Neural crest cell (in vitro differentiated cells): ENCODE data around the gene ANKRD13B. TPM values are rescaled to one million over a fixed set of nuclear protein-coding genes. Genes with fewer than 3 reads are reported as not detected.
"Not testable (repeated sequence)": the region's sequence is repeated elsewhere in the genome, so short reads cannot be mapped to it uniquely, and the experiment has no call there.

Experiments used
- DNase-seq: peaks from one replicate; pipeline ENCODE4 v3.0.0; 2021; ENCODE audit warnings: low read depth, mixed read lengths, low spot score
- H3K27ac Mint-ChIP-seq: one replicate; pipeline ENCODE4 v1.8.0; 2021; ENCODE audit warnings: mild to moderate bottlenecking, mixed read lengths; ENCODE audit not compliant: unreplicated experiment
- H3K27me3 Mint-ChIP-seq: 2 replicates; pipeline ENCODE4 v1.8.0; 2021; ENCODE audit warnings: low read depth, mild to moderate bottlenecking, mixed read lengths
- H3K36me3 Mint-ChIP-seq: 2 replicates; pipeline ENCODE4 v1.8.0; 2021; ENCODE audit warnings: low read depth, mild to moderate bottlenecking, mixed read lengths
- H3K4me1 Mint-ChIP-seq: 2 replicates; pipeline ENCODE4 v1.8.0; 2021; ENCODE audit warnings: mixed read lengths
- H3K4me3 Mint-ChIP-seq: one replicate; pipeline ENCODE4 v1.8.0; 2021; ENCODE audit warnings: mild to moderate bottlenecking, mixed read lengths
- H3K9me3 Mint-ChIP-seq: 2 replicates; pipeline ENCODE4 v1.8.0; 2021; ENCODE audit warnings: mixed read lengths
- CTCF ChIP-seq: fragments of 200-600 bp; sonication (generic); conservative IDR thresholded peaks from 2 replicates; pipeline ENCODE4 v1.5.0; 2021; ENCODE audit warnings: antibody characterized with exemption, mild to moderate bottlenecking
- total RNA-seq: library from RNA; stranded (reverse); gene quantifications from 2 replicates; pipeline ENCODE4 v1.2.1, GENCODE V29; 2021

The ANKRD13B gene
- total RNA-seq, 1 donor from 2014 or later, result 70.0 TPM

- Mint-ChIP-seq H3K9me3 (no peaks in the 10 kb centered on the region), H3K36me3 (peaks cover 10% of the 10 kb centered on the region), H3K4me1 (no peaks in the 10 kb centered on the region), H3K27ac (no peak overlapping the region), H3K4me3 (no peak overlapping the region), H3K27me3 (no peaks in the 10 kb centered on the region)
- no peak for TF ChIP-seq CTCF
- DNase-seq, result no peak
Observed at GRCh38 chr17:29649359-29649758, 56.4 kb downstream of the ANKRD13B start.

GRCh38 chr17:29650396-29650795 is 57.5 kb downstream of the ANKRD13B start:
- no peaks in the 10 kb centered on the region for H3K27me3 Mint-ChIP-seq
- no peak for DNase-seq
- no peak overlapping the region for H3K4me3 Mint-ChIP-seq
- peaks cover 8% of the 10 kb centered on the region for H3K36me3 Mint-ChIP-seq
- H3K4me1 Mint-ChIP-seq, result no peaks in the 10 kb centered on the region
- TF ChIP-seq CTCF, result no peak
- no peak overlapping the region for H3K27ac Mint-ChIP-seq
- no peaks in the 10 kb centered on the region for H3K9me3 Mint-ChIP-seq

GRCh38 chr17:29651913-29652312 is 59.0 kb downstream of the ANKRD13B start:
- not testable (repeated sequence) for H3K27me3 Mint-ChIP-seq, H3K4me3 Mint-ChIP-seq, H3K4me1 Mint-ChIP-seq, DNase-seq, H3K9me3 Mint-ChIP-seq, H3K27ac Mint-ChIP-seq
- peaks cover 11% of the 10 kb centered on the region for H3K36me3 Mint-ChIP-seq

- no peak overlapping the region for H3K27ac Mint-ChIP-seq
- H3K4me1 Mint-ChIP-seq, result no peaks in the 10 kb centered on the region
- no peak overlapping the region for H3K4me3 Mint-ChIP-seq
- TF ChIP-seq CTCF, result no peak
- H3K27me3 Mint-ChIP-seq, result no peaks in the 10 kb centered on the region
- peaks cover 8% of the 10 kb centered on the region for H3K36me3 Mint-ChIP-seq
- H3K9me3 Mint-ChIP-seq, result no peaks in the 10 kb centered on the region
- DNase-seq, result no peak
Observed at GRCh38 chr17:29652976-29653375, 60.0 kb downstream of the ANKRD13B start.

GRCh38 chr17:29653995-29654714 is 61.2 kb downstream of the ANKRD13B start:
- DNase-seq, result no peak
- Mint-ChIP-seq H3K36me3 (peaks cover 3% of the 10 kb centered on the region), H3K27ac (no peak overlapping the region), H3K4me1 (no peaks in the 10 kb centered on the region), H3K4me3 (no peak overlapping the region), H3K9me3 (no peaks in the 10 kb centered on the region), H3K27me3 (no peaks in the 10 kb centered on the region)
- TF ChIP-seq CTCF, result no peak

- no peak for TF ChIP-seq CTCF
- Mint-ChIP-seq H3K27me3 (no peaks in the 10 kb centered on the region), H3K4me1 (no peaks in the 10 kb centered on the region), H3K36me3 (peaks cover 3% of the 10 kb centered on the region), H3K4me3 (no peak overlapping the region), H3K27ac (no peak overlapping the region), H3K9me3 (no peaks in the 10 kb centered on the region)
- no peak for DNase-seq
Observed at GRCh38 chr17:29655323-29655722, 62.4 kb downstream of the ANKRD13B start.
